ENCODE results near the gene PPM1H.

- TF ChIP-seq REST (IDR thresholded peaks at IDR 0.05; ENCODE audit: low read depth, low read length) (no peak), MAX (IDR thresholded peaks at IDR 0.05; ENCODE audit: low read depth, low read length) (no peak), KLF5 (IDR thresholded peaks at IDR 0.05; ENCODE audit: partially characterized antibody) (no peak)
Observed at GRCh38 chr12:62597253-62597652, 337.7 kb downstream of the PPM1H start.

Measured in GM12878 (cell line).